HepG2 (cell line): ENCODE data around the gene NLRP6. TPM values are rescaled to one million over a fixed set of nuclear protein-coding genes. Genes with fewer than 3 reads are reported as not detected.
A peak's percentile ranks its signal among the peaks of the same experiment; 100 is the strongest.
"Not testable (repeated sequence)": the region's sequence is repeated elsewhere in the genome, so short reads cannot be mapped to it uniquely, and the experiment has no call there.

Experiments used
- ATAC-seq: fragments of 200-7000 bp; cut with Tn5 transposase; 3 replicates; pipeline ENCODE4 v1.9.1; 2020; ENCODE audit warnings: mild to moderate bottlenecking, moderate library complexity
- BruUV-seq: library from RNA; stranded (reverse); fragments of 400-500 nt; replicated peaks from 2 replicates; lab custom pipeline; 2021; lab: Mats Ljungman, UMichigan
- CTCF ChIA-PET: fragments of 300-600 bp; formaldehyde crosslinking; extraction: SDS; loops from one replicate; lab custom pipeline; 2021; ENCODE audit warnings: low total read pairs, inconsistent platforms, low intra/inter-chr PET ratio; lab: Yijun Ruan, JAX
- POLR2A ChIA-PET: fragments of 350-600 bp; sonication (Branson Sonifier 250); formaldehyde crosslinking; loops from one replicate; lab custom pipeline; 2020; ENCODE audit warnings: antibody characterized with exemption, inconsistent platforms; lab: Yijun Ruan, JAX
- DNase-seq: peaks from one replicate; pipeline ENCODE4 v3.0.0-alpha.2; 2015; ENCODE audit warnings: low spot score
- FAIRE-seq: peaks from 3 replicates; lab custom pipeline; 2011; peaks lifted over from hg19 to GRCh38; lab: Jason Lieb, UNC
- H2AFZ ChIP-seq: one replicate; pipeline ENCODE4 v1.6.1; 2011; ENCODE audit warnings: low read length, inconsistent platforms
- H3K27ac ChIP-seq: fragments of 300-600 bp; 3 replicates; pipeline ENCODE4 v1.8.0; 2011; ENCODE audit warnings: mixed run types, mild to moderate bottlenecking, mixed read lengths, low read length, inconsistent platforms; ENCODE audit not compliant: insufficient read depth; ENCODE audit errors: extremely low read length
- H3K27me3 ChIP-seq, 2 experiments: fragments of 200-600 bp in 1 of 2; 2 replicates in 1 of 2; 3 replicates in 1 of 2; pipeline versions ENCODE4 v1.6.0 to v1.8.0; 2011; ENCODE audit warnings: low read length in 2 of 2, mild to moderate bottlenecking in 2 of 2, moderate library complexity in 2 of 2, inconsistent platforms in 1 of 2; ENCODE audit not compliant: insufficient read depth in 2 of 2, control insufficient read depth in 1 of 2
- H3K36me3 ChIP-seq, 2 experiments: fragments of 200-600 bp in 1 of 2; replicated peaks in 1 of 2; 2 replicates in 1 of 2; 3 replicates in 1 of 2; pipeline versions ENCODE4 v1.5.1 to v1.8.0; 2011; ENCODE audit warnings: low read length in 2 of 2, inconsistent platforms in 1 of 2; ENCODE audit not compliant: insufficient read depth in 2 of 2, control insufficient read depth in 1 of 2
- H3K4me1 ChIP-seq: 2 replicates; pipeline ENCODE4 v1.5.1; 2012; ENCODE audit warnings: low read length, inconsistent platforms; ENCODE audit not compliant: insufficient read depth
- H3K4me2 ChIP-seq: 2 replicates; pipeline ENCODE4 v1.6.0; 2011; ENCODE audit warnings: low read depth, low read length, inconsistent platforms
- H3K4me3 ChIP-seq, 3 experiments: fragments of 200-600 bp in 1 of 3; sonication (generic), shearing (Covaris generic) in 1 of 3; replicated peaks in 1 of 3; 2 replicates each; pipeline ENCODE4 v1.5.1; 2011 to 2016; ENCODE audit warnings: low read length in 3 of 3, inconsistent platforms in 2 of 3, low read depth in 2 of 3, mild to moderate bottlenecking in 2 of 3, control low read depth in 1 of 3, mixed read lengths in 1 of 3; ENCODE audit not compliant: insufficient read depth in 1 of 3
- H3K79me2 ChIP-seq: one replicate; pipeline ENCODE4 v1.6.1; 2011; ENCODE audit warnings: low read length, inconsistent platforms; ENCODE audit not compliant: insufficient read depth
- H3K9ac ChIP-seq: 2 replicates; pipeline ENCODE4 v1.6.0; 2011; ENCODE audit warnings: mild to moderate bottlenecking, low read depth, low read length, inconsistent platforms; ENCODE audit not compliant: insufficient read depth
- H3K9me3 ChIP-seq: 2 replicates; pipeline ENCODE4 v1.5.1; 2012; ENCODE audit warnings: mild to moderate bottlenecking, low read length
- H4K20me1 ChIP-seq: 2 replicates; pipeline ENCODE4 v1.6.0; 2011; ENCODE audit warnings: inconsistent platforms, mild to moderate bottlenecking, low read length, moderate library complexity; ENCODE audit not compliant: insufficient read depth
- EED ChIP-seq: sonication (generic); formaldehyde crosslinking; IDR thresholded peaks from 2 replicates; pipeline ENCODE4 v1.5.0; 2020; ENCODE audit warnings: mild to moderate bottlenecking, missing genetic modification reagents
- GZF1 ChIP-seq: sonication (generic); formaldehyde crosslinking; IDR thresholded peaks from 2 replicates; pipeline ENCODE4 v1.5.1; 2020; ENCODE audit warnings: mild to moderate bottlenecking, missing genetic modification reagents
- MBNL3 ChIP-seq: fragments of 250-450 bp; sonication (Bioruptor Pico); conservative IDR thresholded peaks from 2 replicates; pipeline ENCODE4 v1.8.0; 2022; ENCODE audit warnings: mild to moderate bottlenecking, inconsistent platforms
- TBX3 ChIP-seq: fragments of 450-650 bp; IDR thresholded peaks from 2 replicates; pipeline ENCODE4 v1.6.1; 2017; ENCODE audit warnings: antibody characterized with exemption, mild to moderate bottlenecking, inconsistent platforms, borderline replicate concordance
- ZNF121 ChIP-seq: sonication (generic); formaldehyde crosslinking; IDR thresholded peaks from 2 replicates; pipeline ENCODE4 v1.5.0; 2020; ENCODE audit warnings: mild to moderate bottlenecking, missing genetic modification reagents
- ZNF234 ChIP-seq: sonication (generic); formaldehyde crosslinking; conservative IDR thresholded peaks from 2 replicates; pipeline ENCODE4 v1.5.1; 2020; ENCODE audit warnings: mild to moderate bottlenecking, missing genetic modification reagents
- ZNF562 ChIP-seq: sonication (generic); formaldehyde crosslinking; IDR thresholded peaks from 2 replicates; pipeline ENCODE4 v1.8.0; 2022; ENCODE audit warnings: missing genetic modification reagents, borderline replicate concordance
- WGBS: methylation state at CpG from one replicate; pipeline ENCODE4 v1.1.6; 2017; ENCODE audit warnings: low lambda C conversion rate; 5-methylcytosine and 5-hydroxymethylcytosine counted together
- in situ Hi-C: cut with HindIII; loops from 2 replicates; pipeline ENCODE4 v1.10.0; 2017; ENCODE audit warnings: low pct_unique_long_range_greater_than_20kb; ENCODE audit not compliant: extremely low pct_ligation_motif_present
- intact Hi-C: fragments of 100-400 bp; cut with micrococcal nuclease; formaldehyde crosslinking; loops from one replicate; pipeline ENCODE4 v1.10.0; 2022; ENCODE audit not compliant: unreplicated experiment
- polyA plus RNA-seq, 8 experiments: library from polyadenylated mRNA; depleted of rRNA in 3 of 8; stranded (reverse) in 7 of 8; unstranded in 1 of 8; fragments of >200 nt; fragmentation: Illumina TruSeq in 4 of 8; extraction: Trizol in 4 of 8; gene quantifications; 2 replicates each; pipeline versions ENCODE4 v1.2.1 to v1.2.3, GENCODE V29; 2011 to 2016; ENCODE audit warnings: low read depth in 4 of 8, missing spikeins in 1 of 8, mixed read lengths in 1 of 8; ENCODE audit not compliant: insufficient read depth in 1 of 8
- total RNA-seq, 5 experiments: library from RNA; depleted of rRNA; stranded (reverse); fragments of >200 nt; fragmentation: Illumina TruSeq; extraction: Trizol; gene quantifications; 2 replicates each; pipeline ENCODE4 v1.2.3, GENCODE V29; 2016; ENCODE audit warnings: low read depth in 1 of 5
- TF ChIP-seq, protein P1 (sequence below): sonication (generic); formaldehyde crosslinking; IDR thresholded peaks from 2 replicates; pipeline ENCODE4 v1.8.0; 2022; ENCODE audit warnings: low read depth, missing genetic modification reagents
- TF ChIP-seq, protein P2 (sequence below): sonication (generic); formaldehyde crosslinking; IDR thresholded peaks from 2 replicates; pipeline ENCODE4 v1.4.0; 2020; ENCODE audit warnings: missing genetic modification reagents, borderline replicate concordance
- TF ChIP-seq, protein P3 (sequence below): sonication (generic); formaldehyde crosslinking; conservative IDR thresholded peaks from 2 replicates; pipeline ENCODE4 v1.5.0; 2020; ENCODE audit warnings: missing genetic modification reagents
- TF ChIP-seq, protein P4 (sequence below): sonication (generic); formaldehyde crosslinking; IDR thresholded peaks from 2 replicates; pipeline ENCODE4 v1.8.1; 2023; ENCODE audit warnings: mild to moderate bottlenecking, missing genetic modification reagents

The NLRP6 gene
- total and polyA plus RNA-seq, 2 of the 13 experiments (the other 11 are each of a cell fraction or from before 2014, with no cell fraction given), result not detected

DNA sequence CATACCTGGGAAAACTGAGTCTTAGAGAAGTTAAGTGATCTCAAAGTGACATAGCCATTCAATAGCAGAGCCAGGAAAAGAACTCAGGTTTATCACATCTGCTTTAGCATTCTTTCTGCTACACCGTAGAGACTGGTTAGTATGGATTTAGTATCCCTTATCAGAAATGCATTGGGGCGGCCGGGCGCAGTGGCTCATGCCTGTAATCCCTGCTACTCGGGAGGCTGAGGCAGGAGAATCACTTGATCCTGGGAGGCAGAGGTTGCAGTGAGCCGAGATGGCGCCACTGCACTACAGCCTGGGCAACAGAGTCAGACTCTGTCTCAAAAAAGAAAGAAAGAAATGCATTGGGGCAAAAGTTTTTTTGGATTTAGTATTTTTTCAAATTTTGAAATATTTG, 39.9 kb upstream of the NLRP6 start:
- POLR2A ChIA-PET, BruUV-seq, H4K20me1 ChIP-seq, DNase-seq, FAIRE-seq, H3K27ac ChIP-seq, ATAC-seq, H3K9me3 ChIP-seq, CTCF ChIA-PET, intact Hi-C loops, in situ Hi-C loops, H3K27me3 ChIP-seq: not testable (repeated sequence)
- Histone ChIP-seq H3K36me3 (peaks cover 3 to 25% of the 10 kb centered on the region in 2 experiments; a peak in 4 of 5 replicates), H3K9ac (peak overlapping the region; percentile 81; the same call in 1 of the 2 replicates), H3K4me3 (peak overlapping the region in 1 of 3 experiments; percentile 91; a peak in 1 of 6 replicates)
- 81% methylated on average over 7 of the region's 7 CpGs for WGBS
- TF ChIP-seq ZNF121 (CRISPR knock-in tag), result 0 out of 2 replicates have a peak, but pooled peaks have one; percentile 22
- TF ChIP-seq, all 625 proteins: peak for 1; not testable (repeated sequence) for 624
- peaks cover 34% of the 10 kb centered on the region for H3K4me1 ChIP-seq
- H3K4me2 ChIP-seq, result peak overlapping the region; percentile 99
- H3K79me2 ChIP-seq, result peaks cover 27% of the 10 kb centered on the region
- not testable (repeated sequence) for H2AFZ ChIP-seq

DNA sequence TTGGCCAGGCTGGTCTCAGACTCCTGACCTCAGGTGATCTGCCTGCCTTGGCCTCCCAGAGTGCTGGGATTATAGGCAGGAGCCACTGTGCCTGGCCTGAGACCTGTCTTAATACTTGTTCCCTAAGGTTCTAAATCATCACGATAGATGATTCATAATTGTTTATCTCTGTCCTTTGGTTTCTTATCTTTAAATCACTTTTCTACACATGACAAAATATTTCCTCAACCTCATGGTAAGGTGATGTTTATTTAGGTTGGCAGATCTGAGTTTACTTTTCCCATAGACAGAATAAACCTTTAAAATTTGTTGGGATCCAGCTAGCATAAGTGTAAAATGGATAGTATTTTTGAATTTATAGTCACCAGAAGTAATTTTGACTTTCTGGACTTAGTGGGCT, 37.9 kb upstream of the NLRP6 start:
- H3K79me2 ChIP-seq, result peaks cover 26% of the 10 kb centered on the region
- no peak overlapping the region for H3K4me2 ChIP-seq
- no peaks in the 10 kb centered on the region; a peak in 1 of 5 replicates for H3K27me3 ChIP-seq
- intact Hi-C loops (no loop called here), in situ Hi-C loops (no loop called here)
- DNase-seq (no peak), ATAC-seq (no peak), FAIRE-seq (no peak)
- H3K27ac ChIP-seq, result no peak overlapping the region
- no TSS peak for BruUV-seq
- CTCF ChIA-PET, result interaction anchor here (0.7 kb wide), 1 partner anchor 1847 kb away, joined by 3 read pairs; no protein-coding TSS in a partner anchor
- no peak overlapping the region for H2AFZ ChIP-seq
- H3K36me3 ChIP-seq, result peaks cover 5 to 40% of the 10 kb centered on the region in 2 experiments; a peak in 4 of 5 replicates
- no peak overlapping the region for H3K9ac ChIP-seq
- H3K4me1 ChIP-seq, result peaks cover 17% of the 10 kb centered on the region
- no peaks in the 10 kb centered on the region for H4K20me1 ChIP-seq
- H3K4me3 ChIP-seq, result no peak overlapping the region
- POLR2A ChIA-PET, result no interaction called here
- WGBS, result 96% methylated on average over 1 of the region's 1 CpG
- H3K9me3 ChIP-seq, result no peaks in the 10 kb centered on the region
- TF ChIP-seq ZNF234 (CRISPR knock-in tag) (no peak), GZF1 (CRISPR knock-in tag) (no peak), ZNF562 (CRISPR knock-in tag) (no peak), EED (no peak), MBNL3 (CRISPR knock-in tag) (no peak), TBX3 (no peak)
- TF ChIP-seq, protein P1, sequence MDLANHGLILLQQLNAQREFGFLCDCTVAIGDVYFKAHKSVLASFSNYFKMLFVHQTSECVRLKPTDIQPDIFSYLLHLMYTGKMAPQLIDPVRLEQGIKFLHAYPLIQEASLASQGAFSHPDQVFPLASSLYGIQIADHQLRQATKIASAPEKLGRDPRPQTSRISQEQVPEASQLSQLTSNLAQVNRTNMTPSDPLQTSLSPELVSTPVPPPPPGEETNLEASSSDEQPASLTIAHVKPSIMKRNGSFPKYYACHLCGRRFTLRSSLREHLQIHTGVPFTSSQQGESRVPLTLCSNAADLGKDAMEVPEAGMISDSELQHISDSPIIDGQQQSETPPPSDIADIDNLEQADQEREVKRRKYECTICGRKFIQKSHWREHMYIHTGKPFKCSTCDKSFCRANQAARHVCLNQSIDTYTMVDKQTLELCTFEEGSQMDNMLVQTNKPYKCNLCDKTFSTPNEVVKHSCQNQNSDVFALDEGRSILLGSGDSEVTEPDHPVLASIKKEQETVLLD (CRISPR knock-in tag), result no peak
- TF ChIP-seq, protein P2, sequence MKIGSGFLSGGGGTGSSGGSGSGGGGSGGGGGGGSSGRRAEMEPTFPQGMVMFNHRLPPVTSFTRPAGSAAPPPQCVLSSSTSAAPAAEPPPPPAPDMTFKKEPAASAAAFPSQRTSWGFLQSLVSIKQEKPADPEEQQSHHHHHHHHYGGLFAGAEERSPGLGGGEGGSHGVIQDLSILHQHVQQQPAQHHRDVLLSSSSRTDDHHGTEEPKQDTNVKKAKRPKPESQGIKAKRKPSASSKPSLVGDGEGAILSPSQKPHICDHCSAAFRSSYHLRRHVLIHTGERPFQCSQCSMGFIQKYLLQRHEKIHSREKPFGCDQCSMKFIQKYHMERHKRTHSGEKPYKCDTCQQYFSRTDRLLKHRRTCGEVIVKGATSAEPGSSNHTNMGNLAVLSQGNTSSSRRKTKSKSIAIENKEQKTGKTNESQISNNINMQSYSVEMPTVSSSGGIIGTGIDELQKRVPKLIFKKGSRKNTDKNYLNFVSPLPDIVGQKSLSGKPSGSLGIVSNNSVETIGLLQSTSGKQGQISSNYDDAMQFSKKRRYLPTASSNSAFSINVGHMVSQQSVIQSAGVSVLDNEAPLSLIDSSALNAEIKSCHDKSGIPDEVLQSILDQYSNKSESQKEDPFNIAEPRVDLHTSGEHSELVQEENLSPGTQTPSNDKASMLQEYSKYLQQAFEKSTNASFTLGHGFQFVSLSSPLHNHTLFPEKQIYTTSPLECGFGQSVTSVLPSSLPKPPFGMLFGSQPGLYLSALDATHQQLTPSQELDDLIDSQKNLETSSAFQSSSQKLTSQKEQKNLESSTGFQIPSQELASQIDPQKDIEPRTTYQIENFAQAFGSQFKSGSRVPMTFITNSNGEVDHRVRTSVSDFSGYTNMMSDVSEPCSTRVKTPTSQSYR (CRISPR knock-in tag), result no peak
- TF ChIP-seq, protein P3, sequence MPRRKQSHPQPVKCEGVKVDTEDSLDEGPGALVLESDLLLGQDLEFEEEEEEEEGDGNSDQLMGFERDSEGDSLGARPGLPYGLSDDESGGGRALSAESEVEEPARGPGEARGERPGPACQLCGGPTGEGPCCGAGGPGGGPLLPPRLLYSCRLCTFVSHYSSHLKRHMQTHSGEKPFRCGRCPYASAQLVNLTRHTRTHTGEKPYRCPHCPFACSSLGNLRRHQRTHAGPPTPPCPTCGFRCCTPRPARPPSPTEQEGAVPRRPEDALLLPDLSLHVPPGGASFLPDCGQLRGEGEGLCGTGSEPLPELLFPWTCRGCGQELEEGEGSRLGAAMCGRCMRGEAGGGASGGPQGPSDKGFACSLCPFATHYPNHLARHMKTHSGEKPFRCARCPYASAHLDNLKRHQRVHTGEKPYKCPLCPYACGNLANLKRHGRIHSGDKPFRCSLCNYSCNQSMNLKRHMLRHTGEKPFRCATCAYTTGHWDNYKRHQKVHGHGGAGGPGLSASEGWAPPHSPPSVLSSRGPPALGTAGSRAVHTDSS, result no peak
- TF ChIP-seq, protein P4, sequence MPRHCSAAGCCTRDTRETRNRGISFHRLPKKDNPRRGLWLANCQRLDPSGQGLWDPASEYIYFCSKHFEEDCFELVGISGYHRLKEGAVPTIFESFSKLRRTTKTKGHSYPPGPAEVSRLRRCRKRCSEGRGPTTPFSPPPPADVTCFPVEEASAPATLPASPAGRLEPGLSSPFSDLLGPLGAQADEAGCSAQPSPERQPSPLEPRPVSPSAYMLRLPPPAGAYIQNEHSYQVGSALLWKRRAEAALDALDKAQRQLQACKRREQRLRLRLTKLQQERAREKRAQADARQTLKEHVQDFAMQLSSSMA (CRISPR knock-in tag), result no peak
